Measurements from ENCODE around the gene GRIP1. TPM values are rescaled to one million over a fixed set of nuclear protein-coding genes. Genes with fewer than 3 reads are reported as not detected.

Gene GRIP1
- total RNA-seq, 1 experiment from 2014 or later = 73.8 TPM

GRCh38 chr12:66707002-66707697 is 28.3 kb upstream of the GRIP1 start:
- no peaks in the 10 kb centered on the region for H3K27me3 ChIP-seq (ENCODE audit: control insufficient read depth, insufficient read depth, low read length)
- H3K4me3 ChIP-seq (ENCODE audit: insufficient read depth, low read depth, low read length) = no peak overlapping the region
- no peaks in the 10 kb centered on the region for H3K36me3 ChIP-seq (replicated peaks; ENCODE audit: control insufficient read depth, insufficient read depth, low read length)
- DNase-seq = no peak

GRCh38 chr12:66699738-66700482 is 21.0 kb upstream of the GRIP1 start:
- Histone ChIP-seq H3K4me3 (ENCODE audit: insufficient read depth, low read depth, low read length) (no peak overlapping the region), H3K36me3 (replicated peaks; ENCODE audit: control insufficient read depth, insufficient read depth, low read length) (no peaks in the 10 kb centered on the region), H3K27me3 (ENCODE audit: control insufficient read depth, insufficient read depth, low read length) (no peaks in the 10 kb centered on the region)
- DNase-seq = no peak

- no peaks in the 10 kb centered on the region for H3K27me3 ChIP-seq (ENCODE audit: control insufficient read depth, insufficient read depth, low read length)
- H3K4me3 ChIP-seq (ENCODE audit: insufficient read depth, low read depth, low read length) = no peak overlapping the region
- no peak for DNase-seq
- H3K36me3 ChIP-seq (replicated peaks; ENCODE audit: control insufficient read depth, insufficient read depth, low read length) = no peaks in the 10 kb centered on the region
Observed at GRCh38 chr12:66698558-66698957, 19.7 kb upstream of the GRIP1 start.

- DNase-seq = no peak
- Histone ChIP-seq H3K36me3 (replicated peaks; ENCODE audit: control insufficient read depth, insufficient read depth, low read length) (no peaks in the 10 kb centered on the region), H3K27me3 (ENCODE audit: control insufficient read depth, insufficient read depth, low read length) (no peaks in the 10 kb centered on the region), H3K4me3 (ENCODE audit: insufficient read depth, low read depth, low read length) (no peak overlapping the region)
Observed at GRCh38 chr12:66697404-66697803, 18.5 kb upstream of the GRIP1 start.

- no peak for DNase-seq
- Histone ChIP-seq H3K27me3 (ENCODE audit: control insufficient read depth, insufficient read depth, low read length) (no peaks in the 10 kb centered on the region), H3K4me3 (ENCODE audit: insufficient read depth, low read depth, low read length) (no peak overlapping the region), H3K36me3 (replicated peaks; ENCODE audit: control insufficient read depth, insufficient read depth, low read length) (no peaks in the 10 kb centered on the region)
Observed at GRCh38 chr12:66694666-66695613, 16.1 kb upstream of the GRIP1 start.

GRCh38 chr12:66693901-66694513 is 15.1 kb upstream of the GRIP1 start:
- Histone ChIP-seq H3K36me3 (replicated peaks; ENCODE audit: control insufficient read depth, insufficient read depth, low read length) (no peaks in the 10 kb centered on the region), H3K4me3 (ENCODE audit: insufficient read depth, low read depth, low read length) (no peak overlapping the region), H3K27me3 (ENCODE audit: control insufficient read depth, insufficient read depth, low read length) (no peaks in the 10 kb centered on the region)
- DNase-seq = no peak

GRCh38 chr12:66692986-66693385 is 14.1 kb upstream of the GRIP1 start:
- H3K36me3 ChIP-seq (replicated peaks; ENCODE audit: control insufficient read depth, insufficient read depth, low read length) = no peaks in the 10 kb centered on the region
- H3K4me3 ChIP-seq (ENCODE audit: insufficient read depth, low read depth, low read length) = no peak overlapping the region
- H3K27me3 ChIP-seq (ENCODE audit: control insufficient read depth, insufficient read depth, low read length) = no peaks in the 10 kb centered on the region
- no peak for DNase-seq

- no peak for DNase-seq
- Histone ChIP-seq H3K36me3 (replicated peaks; ENCODE audit: control insufficient read depth, insufficient read depth, low read length) (no peaks in the 10 kb centered on the region), H3K27me3 (ENCODE audit: control insufficient read depth, insufficient read depth, low read length) (no peaks in the 10 kb centered on the region), H3K4me3 (ENCODE audit: insufficient read depth, low read depth, low read length) (no peak overlapping the region)
Observed at GRCh38 chr12:66692170-66692569, 13.3 kb upstream of the GRIP1 start.

- Histone ChIP-seq H3K27me3 (ENCODE audit: control insufficient read depth, insufficient read depth, low read length) (no peaks in the 10 kb centered on the region), H3K36me3 (replicated peaks; ENCODE audit: control insufficient read depth, insufficient read depth, low read length) (no peaks in the 10 kb centered on the region), H3K4me3 (ENCODE audit: insufficient read depth, low read depth, low read length) (no peak overlapping the region)
- peak; percentile 23 for DNase-seq
Observed at GRCh38 chr12:66688846-66689439, 10.1 kb upstream of the GRIP1 start.

GRCh38 chr12:66684222-66684621 is 5.3 kb upstream of the GRIP1 start:
- Histone ChIP-seq H3K27me3 (ENCODE audit: control insufficient read depth, insufficient read depth, low read length) (no peaks in the 10 kb centered on the region), H3K36me3 (replicated peaks; ENCODE audit: control insufficient read depth, insufficient read depth, low read length) (no peaks in the 10 kb centered on the region), H3K4me3 (ENCODE audit: insufficient read depth, low read depth, low read length) (no peak overlapping the region)
- DNase-seq = no peak

- no peaks in the 10 kb centered on the region for H3K36me3 ChIP-seq (replicated peaks; ENCODE audit: control insufficient read depth, insufficient read depth, low read length)
- no peaks in the 10 kb centered on the region for H3K27me3 ChIP-seq (ENCODE audit: control insufficient read depth, insufficient read depth, low read length)
- DNase-seq = no peak
- no peak overlapping the region for H3K4me3 ChIP-seq (ENCODE audit: insufficient read depth, low read depth, low read length)
Observed at GRCh38 chr12:66683822-66684221, 4.9 kb upstream of the GRIP1 start.

GRCh38 chr12:66683073-66683472 is 4.2 kb upstream of the GRIP1 start:
- no peak overlapping the region for H3K4me3 ChIP-seq (ENCODE audit: insufficient read depth, low read depth, low read length)
- H3K36me3 ChIP-seq (replicated peaks; ENCODE audit: control insufficient read depth, insufficient read depth, low read length) = no peaks in the 10 kb centered on the region
- DNase-seq = no peak
- no peaks in the 10 kb centered on the region for H3K27me3 ChIP-seq (ENCODE audit: control insufficient read depth, insufficient read depth, low read length)

GRCh38 chr12:66679461-66680084 is 697 bp upstream of the GRIP1 start:
- DNase-seq = no peak
- Histone ChIP-seq H3K4me3 (ENCODE audit: insufficient read depth, low read depth, low read length) (no peak overlapping the region), H3K27me3 (ENCODE audit: control insufficient read depth, insufficient read depth, low read length) (no peaks in the 10 kb centered on the region), H3K36me3 (replicated peaks; ENCODE audit: control insufficient read depth, insufficient read depth, low read length) (no peaks in the 10 kb centered on the region)

- DNase-seq = no peak
- Histone ChIP-seq H3K27me3 (ENCODE audit: control insufficient read depth, insufficient read depth, low read length) (no peaks in the 10 kb centered on the region), H3K4me3 (ENCODE audit: insufficient read depth, low read depth, low read length) (no peak overlapping the region), H3K36me3 (replicated peaks; ENCODE audit: control insufficient read depth, insufficient read depth, low read length) (no peaks in the 10 kb centered on the region)
Observed at GRCh38 chr12:66676241-66676640, 2.6 kb downstream of the GRIP1 start.

Measured in H7 (cell line).